Muscle of back (tissue), 11 donors: ENCODE results near the gene SRC. TPM values are rescaled to one million over a fixed set of nuclear protein-coding genes. Genes with fewer than 3 reads are reported as not detected.

Experiments
- DNase-seq, 3 donors: peaks; one replicate each; pipeline versions ENCODE4 v3.0.0 to v3.0.0-alpha.2; 2013
- polyA plus RNA-seq, 10 donors: library from polyadenylated mRNA; unstranded; fragments of 120-200 nt; gene quantifications; one replicate each; pipeline ENCODE4 v1.2.1, GENCODE V29; 2013; ENCODE audit not compliant: insufficient read length in 10 of 10

Gene SRC
- polyA plus RNA-seq, 10 donors = 11.8 to 18.7 (median 14.2) TPM

- peak in 1 of 3 donors; percentile 68 for DNase-seq
These were observed 62.6 kb downstream of the SRC start for GRCh38 chr20:37408302-37409193.

GRCh38 chr20:37411408-37412219 lies 65.7 kb downstream of the SRC start:
- peak in 1 of 3 donors; percentile 71 for DNase-seq

- no peak for DNase-seq
These were observed 67.0 kb downstream of the SRC start for GRCh38 chr20:37413023-37413334.

- DNase-seq = no peak
These were observed 67.4 kb downstream of the SRC start for GRCh38 chr20:37413379-37413778.

- no peak for DNase-seq
These were observed 68.5 kb downstream of the SRC start for GRCh38 chr20:37414224-37415035.

GRCh38 chr20:37415118-37416085 lies 69.5 kb downstream of the SRC start:
- no peak for DNase-seq

GRCh38 chr20:37416100-37416847 lies 70.3 kb downstream of the SRC start:
- no peak for DNase-seq

GRCh38 chr20:37416848-37417616 lies 71.1 kb downstream of the SRC start:
- DNase-seq = no peak

GRCh38 chr20:37417617-37418467 lies 71.9 kb downstream of the SRC start:
- peak in 1 of 3 donors; percentile 66 for DNase-seq

- peak in 1 of 3 donors; percentile 71 for DNase-seq
These were observed 72.7 kb downstream of the SRC start for GRCh38 chr20:37418591-37419109.

GRCh38 chr20:37419307-37419706 lies 73.4 kb downstream of the SRC start:
- DNase-seq = no peak

- DNase-seq = no peak
These were observed 74.0 kb downstream of the SRC start for GRCh38 chr20:37419774-37420542.

GRCh38 chr20:37420610-37421009 lies 74.7 kb downstream of the SRC start:
- no peak for DNase-seq

GRCh38 chr20:37421060-37421905 lies 75.3 kb downstream of the SRC start:
- DNase-seq = no peak

- peak in 1 of 3 donors; percentile 56 for DNase-seq
These were observed 76.0 kb downstream of the SRC start for GRCh38 chr20:37421988-37422387.

- DNase-seq = no peak
These were observed 76.9 kb downstream of the SRC start for GRCh38 chr20:37422791-37423286.
